OCI-LY7 (cell line): ENCODE measurements around the gene SLC25A10. TPM values are rescaled to one million over a fixed set of nuclear protein-coding genes. Genes with fewer than 3 reads are reported as not detected.

Experiments
- BruUV-seq: library from RNA; stranded (reverse); fragments of 400-500 nt; replicated peaks from 2 replicates; lab custom pipeline; 2021; lab: Mats Ljungman, UMichigan
- CTCF ChIA-PET: fragments of 300-600 bp; sonication (Branson Sonifier 250); formaldehyde crosslinking; loops from one replicate; lab custom pipeline; 2022; ENCODE audit warnings: antibody characterized with exemption; ENCODE audit not compliant: unreplicated experiment; lab: Charles Lee
- POLR2A ChIA-PET: fragments of 300-600 bp; sonication (Branson Sonifier 250); formaldehyde crosslinking; loops from one replicate; lab custom pipeline; 2022; ENCODE audit warnings: antibody characterized with exemption; lab: Charles Lee
- DNase-seq: peaks from one replicate; pipeline ENCODE4 v3.0.0-alpha.2; 2015; ENCODE audit warnings: low spot score
- H2AFZ ChIP-seq: fragments of 200-600 bp; sonication (generic), shearing (Covaris generic); 2 replicates; pipeline ENCODE4 v1.6.1; 2014; ENCODE audit warnings: mild to moderate bottlenecking, antibody characterized with exemption, low read length, moderate library complexity
- H3K27ac ChIP-seq: fragments of 200-600 bp; sonication (generic); 2 replicates; pipeline ENCODE4 v1.5.1; 2014; ENCODE audit warnings: mixed run types, low read depth, mild to moderate bottlenecking, moderate library complexity, low read length, inconsistent platforms; ENCODE audit not compliant: poor library complexity, severe bottlenecking
- H3K36me3 ChIP-seq: fragments of 200-600 bp; sonication (generic); 2 replicates; pipeline ENCODE4 v1.6.1; 2014; ENCODE audit warnings: mild to moderate bottlenecking, antibody characterized with exemption, low read length, moderate library complexity, mixed read lengths; ENCODE audit not compliant: insufficient read depth
- H3K4me1 ChIP-seq: fragments of 200-600 bp; sonication (generic); 2 replicates; pipeline ENCODE4 v1.5.1; 2014; ENCODE audit warnings: mild to moderate bottlenecking, low read length; ENCODE audit not compliant: insufficient read depth, poor library complexity, severe bottlenecking
- H3K4me2 ChIP-seq: fragments of 200-600 bp; sonication (generic); 2 replicates; pipeline ENCODE4 v1.6.1; 2014; ENCODE audit warnings: mild to moderate bottlenecking, low read length
- H3K4me3 ChIP-seq: fragments of 200-600 bp; sonication (generic); 2 replicates; pipeline ENCODE4 v1.5.1; 2014; ENCODE audit warnings: mild to moderate bottlenecking, low read depth, low read length; ENCODE audit not compliant: poor library complexity, severe bottlenecking
- H3K79me2 ChIP-seq: fragments of 200-600 bp; sonication (generic); 2 replicates; pipeline ENCODE4 v1.6.1; 2016; ENCODE audit warnings: low read depth, mild to moderate bottlenecking, low read length, moderate library complexity, mixed read lengths; ENCODE audit not compliant: insufficient read depth
- H3K9me2 ChIP-seq: fragments of 200-600 bp; sonication (generic); 2 replicates; pipeline ENCODE4 v1.6.1; 2016; ENCODE audit warnings: mild to moderate bottlenecking, low read length, mixed read lengths; ENCODE audit not compliant: insufficient read depth
- H3K9me3 ChIP-seq: fragments of 200-600 bp; sonication (generic); 2 replicates; pipeline ENCODE4 v1.6.1; 2014; ENCODE audit warnings: mild to moderate bottlenecking, mixed run types, low read length, mixed read lengths
- H4K20me1 ChIP-seq: fragments of 200-600 bp; sonication (generic); 2 replicates; pipeline ENCODE4 v1.6.1; 2014; ENCODE audit warnings: mild to moderate bottlenecking, antibody characterized with exemption, low read length, moderate library complexity, mixed read lengths; ENCODE audit not compliant: insufficient read depth
- CTCF ChIP-seq: fragments of 200-600 bp; sonication (generic); conservative IDR thresholded peaks from 2 replicates; pipeline ENCODE4 v1.5.1; 2014; ENCODE audit warnings: mild to moderate bottlenecking, antibody characterized with exemption, low read length, moderate library complexity, mixed read lengths
- EZH2phosphoT487 ChIP-seq: fragments of 200-600 bp; sonication (generic); IDR thresholded peaks from 2 replicates; pipeline ENCODE4 v1.6.1; 2018; ENCODE audit warnings: low read depth, borderline replicate concordance, mild to moderate bottlenecking, mixed run types, antibody characterized with exemption, low read length, moderate library complexity, mixed read lengths
- intact Hi-C: fragments of 100-400 bp; cut with micrococcal nuclease; formaldehyde crosslinking; loops from one replicate; pipeline ENCODE4 v1.10.0; 2022; ENCODE audit not compliant: unreplicated experiment
- total RNA-seq, 2 experiments: library from RNA; depleted of rRNA in 1 of 2; stranded (reverse); fragments of >200 nt in 1 of 2; shearing (Covaris generic) in 1 of 2; gene quantifications; 2 replicates each; pipeline ENCODE4 v1.2.3, GENCODE V29; 2014 to 2022

Gene SLC25A10
- total RNA-seq, 2 experiments from 2014 or later: 45.6 to 46.9 TPM

GRCh38 chr17:81691608-81692007, 20.5 kb upstream of the SLC25A10 start:
- POLR2A ChIA-PET: no interaction called here
- Histone ChIP-seq H3K79me2 (no peaks in the 10 kb centered on the region), H3K4me1 (no peaks in the 10 kb centered on the region), H3K4me3 (no peak overlapping the region), H3K4me2 (no peak overlapping the region), H2AFZ (no peak overlapping the region), H4K20me1 (no peaks in the 10 kb centered on the region), H3K27ac (no peak overlapping the region), H3K9me2 (no peaks in the 10 kb centered on the region), H3K9me3 (no peaks in the 10 kb centered on the region), H3K36me3 (peaks cover 98% of the 10 kb centered on the region)
- CTCF ChIA-PET: no interaction called here
- TF ChIP-seq EZH2phosphoT487 (no peak), CTCF (no peak)
- no peak for DNase-seq
- intact Hi-C loops: no loop called here
- no TSS peak for BruUV-seq

GRCh38 chr17:81693509-81694210, 18.4 kb upstream of the SLC25A10 start:
- no peaks in the 10 kb centered on the region for H4K20me1 ChIP-seq
- ChIA-PET CTCF (no interaction called here), POLR2A (no interaction called here)
- no peaks in the 10 kb centered on the region for H3K9me2 ChIP-seq
- TF ChIP-seq EZH2phosphoT487 (no peak), CTCF (peak; percentile 70)
- no peaks in the 10 kb centered on the region for H3K9me3 ChIP-seq
- no peak for DNase-seq
- 0 out of 2 replicates have a peak, but pooled peaks cover 6% of the 10 kb centered on the region for H3K79me2 ChIP-seq
- H3K4me2 ChIP-seq: no peak overlapping the region
- intact Hi-C loops: no loop called here
- H2AFZ ChIP-seq: no peak overlapping the region
- no peak overlapping the region for H3K4me3 ChIP-seq
- no peak overlapping the region for H3K27ac ChIP-seq
- BruUV-seq: no TSS peak
- H3K4me1 ChIP-seq: no peaks in the 10 kb centered on the region
- H3K36me3 ChIP-seq: peaks cover 98% of the 10 kb centered on the region

- intact Hi-C loops: no loop called here
- no peaks in the 10 kb centered on the region for H3K9me3 ChIP-seq
- H3K9me2 ChIP-seq: no peaks in the 10 kb centered on the region
- H3K4me2 ChIP-seq: no peak overlapping the region
- no peak overlapping the region for H3K4me3 ChIP-seq
- no TSS peak for BruUV-seq
- ChIA-PET CTCF (no interaction called here), POLR2A (no interaction called here)
- no peak overlapping the region for H2AFZ ChIP-seq
- no peak for DNase-seq
- H3K79me2 ChIP-seq: peaks cover 13% of the 10 kb centered on the region; the same call in 1 of the 2 replicates
- no peaks in the 10 kb centered on the region for H3K4me1 ChIP-seq
- H3K36me3 ChIP-seq: peaks cover 98% of the 10 kb centered on the region
- no peaks in the 10 kb centered on the region for H4K20me1 ChIP-seq
- H3K27ac ChIP-seq: no peak overlapping the region
- no peak for TF ChIP-seq CTCF
- no peak for TF ChIP-seq EZH2phosphoT487
These were observed 17.3 kb upstream of the SLC25A10 start for GRCh38 chr17:81694810-81695209.
